Gastroesophageal sphincter (tissue), 3 donors: ENCODE measurements around the gene HTRA3.

Experiments
- EP300 ChIP-seq: sonication (generic); formaldehyde crosslinking; IDR thresholded peaks from one replicate; pipeline ENCODE4 v1.6.1; 2017; ENCODE audit warnings: antibody characterized with exemption, mild to moderate bottlenecking
- POLR2A ChIP-seq, 2 donors: fragments of 450-650 bp; IDR thresholded peaks; one replicate each; pipeline ENCODE4 v1.6.1; 2017; ENCODE audit warnings: antibody characterized with exemption in 2 of 2, mild to moderate bottlenecking in 2 of 2, moderate library complexity in 1 of 2
- POLR2AphosphoS5 ChIP-seq: sonication (generic); formaldehyde crosslinking; IDR thresholded peaks from one replicate; pipeline ENCODE4 v1.6.1; 2017; ENCODE audit warnings: antibody characterized with exemption
- TF ChIP-seq, protein P1 (sequence below), 4 experiments: fragments of 200-600 bp in 2 of 4; fragments of 450-650 bp in 2 of 4; sonication (generic) in 1 of 4; IDR thresholded peaks; one replicate each; pipeline ENCODE4 v1.5.1; 2017 to 2019; ENCODE audit warnings: antibody characterized with exemption in 4 of 4, mild to moderate bottlenecking in 2 of 4, moderate library complexity in 2 of 4

DNA sequence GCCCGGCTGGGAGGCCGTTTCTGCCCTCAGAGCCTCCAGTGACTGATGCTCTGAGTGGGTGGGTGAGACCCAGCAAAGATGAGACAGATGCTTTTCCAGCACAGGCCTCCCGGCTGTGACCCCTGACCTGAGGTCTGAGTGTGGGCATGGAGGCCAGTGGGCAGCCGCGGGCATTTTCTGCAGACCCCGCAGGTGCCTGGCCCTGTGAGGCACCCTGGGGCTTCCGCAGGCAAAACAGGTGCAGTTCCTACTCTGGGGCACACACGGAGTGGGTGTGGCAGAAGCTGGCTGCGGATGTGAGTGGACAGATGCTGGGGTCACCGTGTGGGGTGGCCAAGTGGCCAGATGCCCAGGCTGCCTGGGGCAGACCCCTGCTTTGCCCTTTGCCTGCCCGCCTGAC is 14.8 kb downstream of the HTRA3 start:
- no peak for TF ChIP-seq POLR2A (IDR thresholded peaks at IDR 0.05)
- TF ChIP-seq, protein P1, sequence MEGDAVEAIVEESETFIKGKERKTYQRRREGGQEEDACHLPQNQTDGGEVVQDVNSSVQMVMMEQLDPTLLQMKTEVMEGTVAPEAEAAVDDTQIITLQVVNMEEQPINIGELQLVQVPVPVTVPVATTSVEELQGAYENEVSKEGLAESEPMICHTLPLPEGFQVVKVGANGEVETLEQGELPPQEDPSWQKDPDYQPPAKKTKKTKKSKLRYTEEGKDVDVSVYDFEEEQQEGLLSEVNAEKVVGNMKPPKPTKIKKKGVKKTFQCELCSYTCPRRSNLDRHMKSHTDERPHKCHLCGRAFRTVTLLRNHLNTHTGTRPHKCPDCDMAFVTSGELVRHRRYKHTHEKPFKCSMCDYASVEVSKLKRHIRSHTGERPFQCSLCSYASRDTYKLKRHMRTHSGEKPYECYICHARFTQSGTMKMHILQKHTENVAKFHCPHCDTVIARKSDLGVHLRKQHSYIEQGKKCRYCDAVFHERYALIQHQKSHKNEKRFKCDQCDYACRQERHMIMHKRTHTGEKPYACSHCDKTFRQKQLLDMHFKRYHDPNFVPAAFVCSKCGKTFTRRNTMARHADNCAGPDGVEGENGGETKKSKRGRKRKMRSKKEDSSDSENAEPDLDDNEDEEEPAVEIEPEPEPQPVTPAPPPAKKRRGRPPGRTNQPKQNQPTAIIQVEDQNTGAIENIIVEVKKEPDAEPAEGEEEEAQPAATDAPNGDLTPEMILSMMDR (IDR thresholded peaks at IDR 0.05) = no peak
- no peak for TF ChIP-seq EP300
- no peak for TF ChIP-seq POLR2AphosphoS5
